ENCODE results near the gene ASNSD1.

The ASNSD1 gene

DNA sequence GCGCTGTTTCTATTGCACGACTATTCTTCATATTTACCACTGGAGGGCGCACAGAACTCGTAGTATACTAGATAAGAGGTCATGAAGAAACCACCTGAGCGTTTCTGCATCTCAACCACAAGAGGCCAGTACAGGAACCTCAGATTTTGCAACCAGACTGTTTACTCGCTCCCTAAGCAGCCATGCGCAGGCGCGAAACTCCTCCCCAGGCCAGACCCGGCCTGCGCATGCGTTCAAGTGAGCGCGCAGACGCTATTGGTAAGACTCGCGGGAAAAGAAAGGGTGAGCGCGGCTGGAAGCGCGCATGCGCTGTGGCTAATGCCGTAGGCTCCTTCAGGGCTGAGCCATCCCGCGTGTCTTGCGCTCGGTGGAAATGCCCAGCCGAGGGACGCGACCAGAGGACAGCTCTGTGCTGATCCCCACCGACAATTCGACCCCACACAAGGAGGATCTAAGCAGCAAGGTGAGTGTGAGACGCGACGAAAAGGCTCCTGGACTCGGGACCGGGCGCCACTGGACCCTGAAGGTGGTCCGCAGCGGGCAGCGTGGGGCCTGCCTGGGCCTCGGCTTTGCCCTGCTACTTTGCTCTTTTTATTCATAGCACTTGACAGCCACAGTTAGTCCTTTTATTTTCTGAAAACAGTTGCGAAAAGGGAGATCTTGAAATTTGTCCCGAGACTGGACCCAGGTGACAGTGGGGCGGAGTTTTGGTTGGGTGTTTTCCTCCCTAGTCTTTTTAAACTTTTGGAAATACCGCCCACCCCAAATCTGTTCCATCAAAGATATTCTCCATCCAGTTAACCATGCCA, at the start of gene ASNSD1:
TSS of gene ASNSD1 (plus strand) at position 312 of the 809 bp plus-strand sequence. CDS start 4,674 bp downstream, outside the sequence.
- peak; percentile 97 for DNase-seq

DNA sequence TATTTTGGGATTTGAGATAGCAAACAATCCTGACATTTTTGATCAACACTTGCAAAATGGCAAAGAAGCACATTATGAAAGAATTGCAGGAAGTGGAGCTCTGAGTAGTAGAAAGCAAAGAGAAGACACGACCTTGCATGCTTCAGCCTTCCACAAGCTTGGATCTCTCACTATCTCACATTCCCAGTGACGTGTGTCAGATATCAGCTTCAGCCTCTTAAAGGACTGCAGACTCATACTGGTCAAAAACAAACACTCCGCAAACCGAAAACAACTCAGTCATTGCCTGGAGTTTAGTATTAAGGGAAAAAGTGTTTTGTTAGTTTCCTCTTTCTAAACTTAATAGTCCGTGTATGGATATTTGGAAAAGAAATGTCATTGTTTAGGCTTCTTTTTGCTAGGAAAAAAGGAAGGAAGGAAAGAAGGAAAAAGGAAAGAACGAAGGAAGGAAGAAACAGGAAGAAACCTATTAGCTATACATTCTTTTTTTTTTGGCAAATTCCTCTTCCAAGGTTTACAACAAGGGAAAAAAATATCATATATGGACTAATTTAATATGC, 48.1 kb upstream of the ASNSD1 start:
- no peak for DNase-seq

DNA sequence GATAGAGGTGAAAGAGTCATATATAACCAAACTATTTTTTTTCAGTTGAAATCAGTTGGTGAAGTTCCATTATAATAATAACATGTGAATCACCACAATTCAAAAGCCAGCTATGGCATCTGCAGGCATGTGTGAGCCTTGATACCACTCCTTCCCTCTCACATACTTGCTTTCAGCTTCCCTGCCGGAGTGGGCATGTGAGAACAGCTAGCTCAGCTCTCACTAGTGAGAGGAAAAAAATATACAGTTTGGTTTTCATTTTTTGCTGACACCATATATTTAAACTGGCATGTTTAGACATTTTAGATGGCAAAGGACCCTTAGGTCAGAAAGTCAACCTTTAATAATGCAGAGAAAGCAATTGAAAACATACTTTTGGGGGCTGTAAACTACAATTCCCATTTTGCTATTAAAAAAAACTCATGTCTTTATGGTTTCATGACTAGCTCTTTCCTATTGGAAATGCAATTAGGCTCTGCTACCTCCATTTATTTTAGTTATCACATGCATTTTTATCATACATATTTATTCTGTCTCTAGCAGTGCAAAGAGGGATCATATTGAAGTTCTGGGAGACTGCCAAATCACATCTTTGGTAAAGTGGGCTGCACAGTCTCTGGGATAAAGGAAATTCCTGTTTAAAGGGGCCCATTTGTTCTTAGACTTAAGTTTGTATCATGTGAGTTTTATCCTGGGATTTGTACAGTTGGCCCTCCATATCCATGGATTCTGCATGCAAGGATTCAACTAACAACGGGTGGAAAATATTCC, 47.4 kb upstream of the ASNSD1 start:
- no peak for DNase-seq

DNA sequence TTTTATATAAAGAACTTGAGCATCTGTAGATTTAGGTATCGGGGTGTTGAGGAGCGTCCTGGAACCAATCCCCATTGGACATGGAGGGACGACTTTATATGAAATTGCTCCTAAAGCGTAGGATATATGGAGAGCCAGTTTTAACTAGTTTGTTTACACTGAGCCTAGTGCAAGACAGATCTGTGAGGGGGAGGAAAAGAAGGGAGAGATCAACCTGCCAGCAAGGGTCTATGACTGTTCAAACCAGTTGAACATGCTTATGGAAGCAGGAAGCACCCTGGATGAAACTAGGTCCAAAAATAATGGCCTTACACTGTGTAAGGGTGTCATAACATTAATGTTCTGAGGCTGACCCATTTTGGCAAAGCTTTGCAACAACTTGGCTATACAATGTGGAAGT, 46.7 kb upstream of the ASNSD1 start:
- no peak for DNase-seq

DNA sequence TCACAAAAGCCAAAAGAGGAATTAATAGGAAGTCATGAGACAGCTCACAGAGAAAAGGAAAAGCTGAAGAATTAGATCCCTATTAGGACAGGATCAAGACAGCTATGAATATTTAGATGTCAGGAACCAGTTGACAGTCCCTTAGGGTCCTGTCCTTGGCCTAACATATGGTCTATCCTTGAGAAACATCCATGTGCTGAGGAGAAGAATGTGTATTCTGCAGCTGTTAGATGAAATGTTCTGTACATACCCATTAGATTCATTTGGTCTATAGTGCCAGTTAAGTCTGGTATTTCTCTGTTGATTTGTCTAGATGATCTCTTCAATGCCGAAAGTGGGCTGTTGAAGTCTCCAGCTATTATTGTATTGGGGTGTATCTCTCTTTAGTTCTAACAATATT, 43.1 kb upstream of the ASNSD1 start:
- DNase-seq: no peak

DNA sequence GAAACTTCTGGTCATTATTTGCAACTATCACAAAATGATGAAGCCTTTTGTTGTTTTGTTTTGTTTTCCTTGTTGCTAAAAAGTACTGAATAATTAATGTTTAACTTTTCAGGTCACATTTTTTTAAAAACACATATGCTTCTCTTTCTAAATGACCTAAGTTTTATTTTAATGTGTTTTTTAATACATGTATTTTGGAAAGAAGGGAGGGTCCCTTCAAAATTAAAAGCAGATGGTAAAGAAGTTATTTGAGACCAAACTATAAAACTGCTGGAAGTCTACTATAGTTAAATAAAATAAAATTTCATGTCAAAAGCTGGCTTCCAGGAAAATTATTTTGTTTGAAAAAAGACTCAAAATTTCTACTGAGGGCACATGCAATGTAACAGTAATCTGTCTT, 39.5 kb upstream of the ASNSD1 start:
- no peak for DNase-seq

DNA sequence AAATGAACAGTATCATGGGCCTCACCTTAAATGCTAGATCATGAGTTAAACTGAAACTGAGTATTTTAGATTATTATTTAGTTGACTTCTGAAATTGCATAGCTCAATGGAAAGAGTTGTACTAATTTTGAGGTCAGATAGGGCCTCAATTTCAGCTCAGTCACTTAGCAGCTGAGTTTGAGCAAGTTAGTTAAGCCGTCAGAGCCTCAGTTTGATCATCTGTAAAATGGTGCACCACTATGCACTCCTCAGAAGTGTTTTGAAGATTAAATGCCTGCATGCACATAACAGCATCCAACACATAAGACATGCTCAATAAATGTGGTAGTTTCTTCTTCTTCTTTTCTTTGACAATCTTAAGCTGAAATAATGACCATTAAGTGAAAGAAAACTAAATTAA, 38.2 kb upstream of the ASNSD1 start:
- DNase-seq: no peak

DNA sequence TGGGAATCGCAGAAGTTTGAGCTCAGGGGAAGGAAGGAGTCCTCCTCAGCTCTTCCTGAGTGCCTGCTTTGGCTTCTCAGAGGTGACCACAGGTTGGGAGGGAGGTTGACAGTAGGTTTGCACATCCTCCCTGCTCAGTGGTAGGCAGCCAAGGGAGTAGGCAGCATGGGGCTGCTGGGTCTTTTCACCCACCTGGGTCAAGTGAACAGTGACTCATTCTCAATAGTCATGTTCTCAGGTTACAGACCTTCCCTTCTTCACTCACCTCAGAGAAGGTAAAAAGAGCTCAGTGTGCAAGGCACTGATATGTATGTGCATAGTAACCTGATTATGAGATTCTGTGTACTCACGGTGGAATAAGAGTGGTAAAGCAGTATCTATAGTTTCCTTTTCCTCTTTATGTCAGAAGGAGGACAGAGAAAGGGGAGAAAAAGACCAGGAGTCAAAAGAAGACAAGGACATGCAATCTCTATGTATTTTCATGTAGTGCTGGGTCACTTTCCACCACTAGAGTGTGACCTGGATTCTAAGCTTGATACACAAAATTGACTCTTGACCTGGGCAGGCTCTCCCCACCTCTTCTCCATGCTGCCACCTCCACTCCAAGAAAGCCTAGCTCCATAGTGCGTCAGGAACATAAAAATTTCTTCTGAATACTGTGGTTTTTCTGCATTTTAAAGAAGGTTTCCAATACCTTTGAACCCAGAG, 36.5 kb upstream of the ASNSD1 start:
- DNase-seq: no peak

DNA sequence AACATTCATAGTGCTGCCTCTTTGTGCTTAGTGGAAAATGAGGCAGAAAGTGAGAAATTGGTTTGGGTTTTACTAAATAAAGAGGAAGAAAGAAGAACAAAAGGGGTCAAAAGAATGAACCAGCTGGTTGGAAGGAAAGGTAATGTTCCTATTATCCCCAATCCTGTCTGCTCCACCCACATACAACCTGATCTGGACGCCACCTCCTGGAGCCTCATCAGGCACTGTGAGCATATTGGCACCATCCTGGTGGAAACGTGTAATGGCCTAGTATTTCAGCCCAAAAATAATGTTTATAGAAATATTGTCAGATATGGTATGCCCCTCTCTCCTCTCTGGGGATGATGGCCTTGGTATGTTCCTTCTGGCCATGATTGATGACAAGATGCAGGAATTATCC, 35.6 kb upstream of the ASNSD1 start:
- DNase-seq: no peak

DNA sequence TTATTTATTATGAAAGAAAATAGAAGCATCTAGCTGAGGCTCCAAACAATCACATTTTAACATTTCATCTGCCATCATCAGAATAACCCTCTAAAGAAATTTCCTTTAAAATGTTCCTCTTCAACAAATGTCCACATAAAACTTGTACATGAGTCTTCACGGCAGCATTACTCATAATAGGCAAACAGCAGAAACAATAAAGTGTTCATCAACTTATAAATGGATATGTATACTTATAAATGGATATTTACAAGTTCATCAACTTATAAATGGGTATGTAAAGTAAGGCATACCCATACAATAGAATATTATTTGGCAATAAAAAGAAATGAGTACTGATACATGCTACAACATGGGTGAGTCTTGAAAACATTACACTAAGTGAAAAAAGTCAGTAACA, 33.5 kb upstream of the ASNSD1 start:
- DNase-seq: no peak

DNA sequence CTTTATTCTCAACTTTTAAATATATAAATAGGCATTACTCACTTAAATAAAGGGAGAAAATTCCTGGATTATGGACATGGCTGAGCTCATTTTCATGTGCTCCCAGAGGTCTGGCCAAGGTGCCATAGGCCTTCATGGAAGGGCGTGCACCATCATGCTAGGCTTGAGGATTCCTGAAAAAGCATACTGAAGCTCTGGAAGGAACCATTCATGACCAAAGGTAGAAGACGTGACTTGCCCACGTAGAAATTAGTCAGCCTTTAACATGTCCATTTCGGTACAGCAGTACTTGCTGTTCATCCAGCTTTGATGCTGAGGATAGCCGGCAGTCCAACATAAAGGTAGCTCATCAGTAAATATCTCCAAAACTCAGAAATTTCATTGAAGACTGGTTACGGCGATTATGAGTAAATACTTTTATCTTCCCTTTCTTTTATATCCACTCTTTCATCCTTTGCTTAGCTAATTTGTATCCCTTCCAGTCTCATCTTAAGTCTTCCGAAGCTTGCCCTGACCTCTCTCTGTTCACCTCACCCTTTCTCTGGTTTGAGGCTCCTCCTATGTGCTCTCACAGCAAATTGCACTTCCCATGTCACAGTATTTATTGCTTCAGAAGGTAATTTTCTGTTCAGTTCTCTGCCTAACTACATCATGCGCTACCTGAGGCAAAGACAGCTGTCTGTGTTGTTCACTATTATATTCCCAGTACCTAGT, 32.3 kb upstream of the ASNSD1 start:
- no peak for DNase-seq

DNA sequence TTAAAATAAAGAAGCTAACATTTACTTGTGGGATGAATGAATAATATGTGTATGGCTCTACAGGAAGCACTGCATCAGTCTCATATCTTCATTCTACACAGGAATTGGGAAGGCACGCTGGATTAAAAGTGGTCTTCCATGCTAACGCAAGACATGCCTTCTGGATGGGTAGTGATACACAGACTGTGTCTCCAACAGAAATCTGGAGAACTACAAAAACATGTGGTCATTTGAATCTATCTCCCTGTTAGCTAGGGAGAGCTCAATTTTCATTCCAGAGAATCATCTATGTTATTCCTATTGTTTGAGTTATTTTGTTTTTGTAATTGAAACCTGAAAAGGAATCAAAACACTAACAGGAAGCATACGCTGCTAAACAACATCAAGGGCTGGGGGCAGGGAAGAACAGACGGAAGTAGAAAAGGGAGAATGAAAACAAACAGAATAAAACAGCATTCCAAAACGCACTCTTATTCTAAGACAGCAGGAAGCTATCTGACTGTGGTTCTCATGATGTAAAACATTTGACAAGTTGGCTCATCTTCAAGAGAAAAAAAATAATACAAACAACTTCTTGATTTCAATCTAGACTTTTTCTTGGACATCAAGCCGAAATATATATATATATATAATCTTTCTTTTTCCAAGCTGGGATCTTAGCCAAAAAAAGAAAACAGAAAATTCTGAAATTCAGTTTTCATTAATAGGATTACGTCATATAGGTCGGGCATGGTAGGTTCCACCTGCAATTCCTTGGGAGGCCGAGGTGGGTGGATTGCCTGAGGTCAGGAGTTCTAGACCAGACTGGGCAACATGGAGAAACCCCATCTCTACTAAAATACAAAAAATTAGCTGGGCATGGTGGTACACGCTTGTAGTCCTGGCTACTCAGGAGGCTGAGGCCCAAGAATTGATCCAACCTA, 31.5 kb upstream of the ASNSD1 start:
- no peak for DNase-seq

DNA sequence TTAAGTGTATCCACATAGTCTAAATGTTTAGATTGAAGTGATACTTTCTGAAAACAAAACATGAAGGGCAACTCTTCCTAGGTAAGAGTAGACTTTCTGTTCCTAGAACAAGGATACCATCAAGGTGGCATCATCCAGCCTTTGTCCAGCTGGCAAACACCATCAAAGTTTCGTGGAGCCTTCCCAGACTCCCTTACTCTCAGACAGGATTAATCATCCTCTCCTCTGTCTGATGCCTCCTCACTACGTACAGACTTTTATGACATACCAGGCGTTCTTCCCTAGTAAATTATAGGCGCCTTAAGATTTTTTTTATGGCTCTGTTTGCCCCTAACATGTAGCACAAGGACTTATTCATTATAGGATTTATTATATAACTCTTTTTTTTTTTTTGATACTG, 29.4 kb upstream of the ASNSD1 start:
- no peak for DNase-seq

DNA sequence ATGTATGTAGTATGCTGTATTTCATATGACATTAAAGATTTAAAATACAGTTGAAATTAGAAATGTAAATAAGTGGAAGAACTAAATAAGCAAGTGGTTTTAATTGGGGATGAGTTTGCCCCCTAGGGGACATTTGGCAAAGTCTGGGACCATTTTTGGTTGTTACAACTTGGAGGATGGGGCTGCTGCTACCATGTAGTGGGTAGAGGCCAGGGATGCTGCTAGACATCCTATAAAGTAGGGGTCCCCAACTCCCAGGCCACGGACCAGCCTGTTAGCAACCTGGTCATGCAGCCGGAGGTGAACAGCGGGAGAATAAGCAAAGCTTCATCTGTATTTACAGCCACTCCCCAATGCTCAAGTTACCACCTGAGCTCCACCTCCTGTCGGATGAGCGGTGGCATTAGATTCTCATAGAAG, 27.9 kb upstream of the ASNSD1 start:
- DNase-seq: no peak

DNA sequence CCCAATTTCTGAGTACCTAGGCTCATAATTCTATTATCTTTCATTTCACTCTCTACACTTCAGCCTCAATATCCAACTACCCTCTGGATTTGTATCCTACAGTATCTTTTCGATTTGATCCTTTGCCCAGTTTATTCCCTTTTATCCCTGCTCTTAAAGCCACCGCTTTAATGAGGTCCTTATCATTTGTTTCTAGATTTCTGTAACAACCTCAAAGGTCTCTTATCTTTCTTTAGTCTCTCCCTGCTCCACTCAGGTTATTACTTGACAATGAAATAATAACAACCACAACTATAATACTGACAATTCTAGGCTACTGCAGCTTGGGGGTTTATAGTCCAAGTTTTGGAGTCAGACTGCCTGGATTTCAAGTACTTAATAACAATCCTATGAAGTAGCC, 25.9 kb upstream of the ASNSD1 start:
- DNase-seq: no peak

DNA sequence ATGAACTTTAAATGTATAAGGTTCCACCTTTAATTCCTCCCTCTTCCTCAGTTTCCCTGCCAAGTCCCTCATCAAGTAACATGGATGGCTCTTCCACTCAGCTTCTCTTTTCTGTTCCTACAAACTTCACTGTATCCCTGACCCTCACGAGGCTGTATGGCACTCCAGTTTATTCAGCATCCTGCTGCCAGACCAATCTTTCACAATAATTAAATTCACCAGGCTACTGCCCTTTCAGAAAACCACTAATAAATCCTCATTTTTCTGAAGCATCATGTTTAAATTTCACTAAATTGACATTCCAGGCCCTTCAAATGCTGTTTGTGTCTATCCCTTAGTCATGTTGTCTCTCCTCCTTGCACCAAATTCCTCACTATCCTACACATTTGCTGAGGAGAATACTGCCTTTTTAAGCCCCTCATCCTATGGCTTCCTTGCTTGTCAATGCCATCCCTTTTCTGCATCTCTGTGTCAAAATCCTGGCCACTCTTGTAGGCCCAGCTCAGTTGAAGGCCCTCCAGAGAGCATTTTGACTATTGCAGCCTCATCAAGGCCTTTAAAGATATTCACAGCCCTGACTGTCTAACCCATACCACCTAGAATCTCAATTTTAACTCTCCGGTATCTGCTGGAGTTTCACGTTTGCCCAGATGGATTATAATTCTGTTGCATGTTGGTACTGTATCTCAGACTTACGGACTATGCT, 22.8 kb upstream of the ASNSD1 start:
- DNase-seq: no peak

DNA sequence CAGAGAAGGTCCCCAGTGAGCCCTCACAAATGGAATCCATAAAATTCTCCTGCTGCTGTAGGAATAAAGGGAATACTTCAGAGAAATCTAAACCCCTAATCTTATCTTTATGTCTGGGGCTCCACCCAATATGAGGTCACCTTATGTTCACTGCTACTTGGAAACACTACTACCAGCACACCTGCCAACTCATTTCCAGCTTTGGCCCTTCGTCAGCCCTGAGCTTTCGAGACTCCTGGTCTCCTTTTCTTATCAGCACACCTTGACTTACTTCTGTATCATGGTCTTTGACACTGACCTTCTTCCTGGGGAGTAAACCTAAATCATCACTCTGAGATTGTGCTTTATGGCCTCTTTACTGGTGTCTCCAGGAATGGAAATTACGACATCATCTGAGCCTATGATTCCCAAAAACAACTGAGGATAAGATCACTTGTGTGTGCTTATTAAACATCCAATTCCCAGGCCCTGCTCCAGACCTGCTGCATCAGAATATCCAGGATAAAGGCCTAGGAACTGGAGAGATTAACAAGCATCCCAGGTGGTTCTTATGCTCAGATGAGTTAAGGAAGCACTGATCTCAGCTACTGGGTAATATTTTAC, 22.2 kb upstream of the ASNSD1 start:
- no peak for DNase-seq

DNA sequence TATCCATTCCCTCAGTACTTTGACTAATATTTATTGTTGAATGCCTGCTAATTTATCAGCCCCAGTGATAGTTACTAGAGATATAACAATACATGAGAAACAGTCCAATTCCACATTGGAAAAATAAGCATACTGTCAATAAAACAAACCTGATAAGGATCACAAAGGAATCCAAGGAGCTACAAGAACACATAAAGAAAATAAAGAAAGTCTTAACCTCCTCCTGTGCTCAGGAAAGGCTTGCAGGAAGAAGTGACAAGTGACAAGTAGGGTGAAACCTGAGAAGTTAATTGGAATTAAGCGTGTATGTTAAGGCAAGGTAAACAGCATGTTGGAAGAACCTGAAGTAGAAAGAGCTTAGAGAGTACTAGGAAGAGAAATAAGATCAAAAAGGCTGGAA, 20.3 kb upstream of the ASNSD1 start:
- no peak for DNase-seq

DNA sequence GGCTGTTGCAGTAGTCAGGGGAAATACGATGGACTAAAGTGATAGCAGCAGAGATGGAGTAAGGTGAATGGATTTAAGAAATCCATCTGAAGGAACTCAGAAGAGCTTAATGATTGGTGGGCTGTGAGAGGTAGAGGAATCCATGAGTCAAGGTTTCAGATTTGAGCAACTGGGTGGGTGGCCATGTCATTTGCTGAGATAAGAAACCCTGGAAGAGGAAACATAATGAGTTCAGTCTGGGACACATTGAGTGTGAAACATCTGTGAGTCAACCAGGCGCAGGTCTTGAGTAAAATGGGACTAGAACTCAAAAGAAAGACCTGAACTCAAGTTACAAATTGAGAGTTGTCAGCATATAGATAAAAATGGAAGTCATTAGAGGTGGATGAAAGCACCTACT, 19.7 kb upstream of the ASNSD1 start:
- DNase-seq: no peak

DNA sequence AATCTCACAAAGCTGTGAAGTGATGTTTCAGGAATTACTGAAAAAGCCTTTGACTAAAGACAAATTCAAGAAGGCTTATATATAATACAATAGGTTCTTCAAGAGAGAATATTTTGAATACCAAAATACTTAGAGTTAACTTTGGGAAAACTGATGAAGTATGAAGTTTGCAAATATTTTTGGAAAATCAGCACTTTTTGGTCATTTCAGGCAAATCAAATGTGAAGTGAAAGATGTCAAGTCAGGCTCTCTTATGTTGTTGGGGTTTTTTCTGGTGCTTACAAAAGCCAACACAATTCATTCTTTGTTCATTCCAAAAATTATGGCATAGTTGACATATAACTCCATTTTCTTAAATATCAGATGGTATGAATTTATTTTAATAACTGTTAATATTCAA, 14.7 kb upstream of the ASNSD1 start:
- DNase-seq: no peak

Measured in NCI-H2107 (cell line).